B cell (primary cell): ENCODE measurements around the gene SYNJ2.

Experiments used
- CTCF ChIP-seq: fragments of 200-600 bp; IDR thresholded peaks from one replicate; pipeline ENCODE4 v1.8.0; 2022; ENCODE audit warnings: antibody characterized with exemption, mild to moderate bottlenecking
- EZH2 ChIP-seq: IDR thresholded peaks from 2 replicates; pipeline ENCODE4 v1.6.1; 2012; ENCODE audit warnings: borderline replicate concordance, low read depth, mild to moderate bottlenecking, moderate library complexity, low read length; ENCODE audit not compliant: insufficient read depth, poor library complexity, severe bottlenecking

- TF ChIP-seq CTCF (no peak), EZH2 (no peak)
Measured at GRCh38 chr6:158080849-158081656, 99.4 kb downstream of the SYNJ2 start.
